Stromal cell of bone marrow (primary cell): ENCODE data around the gene PLPP6.

Experiments used
- DNase-seq: peaks from one replicate; pipeline ENCODE4 v3.0.0-alpha.2; 2012; ENCODE audit warnings: low read depth

PLPP6 gene

DNA sequence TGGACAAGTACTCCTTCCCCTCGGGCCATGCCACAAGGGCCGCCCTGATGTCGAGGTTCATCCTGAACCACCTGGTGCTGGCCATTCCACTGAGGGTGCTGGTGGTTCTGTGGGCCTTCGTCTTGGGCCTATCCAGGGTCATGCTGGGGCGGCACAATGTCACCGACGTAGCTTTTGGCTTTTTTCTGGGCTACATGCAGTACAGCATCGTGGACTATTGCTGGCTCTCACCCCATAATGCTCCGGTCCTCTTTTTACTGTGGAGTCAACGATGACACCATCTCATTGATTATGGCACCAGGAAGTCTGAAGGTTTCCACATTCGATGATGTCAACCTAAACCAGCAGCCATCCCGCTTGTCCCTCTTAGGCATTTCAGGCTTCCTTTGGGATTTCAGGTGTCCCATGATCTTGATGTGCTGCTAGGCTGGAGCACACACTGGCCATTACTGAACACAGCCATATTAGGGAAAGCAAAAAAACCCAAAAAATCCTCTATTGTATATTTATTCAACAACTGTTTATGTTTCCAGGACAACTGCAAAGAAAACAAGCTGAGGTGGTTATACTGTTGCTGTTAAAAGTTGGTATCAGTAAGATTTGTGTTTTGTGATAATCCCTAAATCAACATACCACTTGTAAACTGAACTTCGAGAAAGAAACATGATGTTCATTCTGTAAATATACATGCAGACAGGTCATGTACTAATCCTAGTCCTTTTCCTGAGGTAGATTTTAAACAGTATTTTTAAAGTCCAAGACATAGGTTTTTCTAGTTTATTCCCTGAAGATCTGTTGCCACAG, 1.1 kb downstream of the PLPP6 start:
- no peak for DNase-seq

DNA sequence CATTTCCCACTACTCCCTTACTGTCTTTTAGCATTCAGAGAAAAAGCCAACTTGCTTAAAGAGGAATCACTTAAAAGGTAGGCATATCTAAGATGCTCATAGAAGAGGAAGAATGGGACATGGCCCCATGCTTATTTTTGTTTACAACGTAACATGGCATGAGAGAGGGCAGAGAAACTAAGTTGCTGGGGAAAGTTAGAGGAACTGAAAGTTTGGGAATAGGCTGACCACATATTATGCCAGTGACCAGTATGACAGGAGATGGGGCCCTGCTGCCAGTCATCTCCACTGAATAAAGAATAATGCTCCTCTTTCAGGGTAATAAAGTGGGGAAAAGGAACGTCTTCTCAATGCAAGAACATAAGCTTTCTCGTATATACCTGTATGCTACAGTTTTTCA, 1.9 kb downstream of the PLPP6 start:
- no peak for DNase-seq

DNA sequence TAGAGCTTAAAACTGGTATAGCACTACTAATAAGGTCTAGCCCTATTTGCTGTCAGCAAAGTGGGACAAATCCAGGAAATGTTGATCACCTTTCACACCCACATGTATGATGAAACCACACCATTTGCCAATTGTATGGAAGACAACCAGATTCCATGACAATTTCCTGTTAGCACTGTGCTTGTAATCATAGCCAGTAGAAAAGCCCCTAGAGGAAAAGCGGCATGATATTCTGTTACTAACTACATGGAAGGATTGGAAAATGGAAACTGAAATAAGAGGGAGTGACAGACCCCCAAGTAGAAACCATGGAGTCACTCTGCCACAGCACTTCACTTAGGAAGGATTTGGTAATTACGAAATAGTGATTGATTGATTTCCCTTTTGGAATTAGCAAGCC, 3.3 kb downstream of the PLPP6 start:
- no peak for DNase-seq

DNA sequence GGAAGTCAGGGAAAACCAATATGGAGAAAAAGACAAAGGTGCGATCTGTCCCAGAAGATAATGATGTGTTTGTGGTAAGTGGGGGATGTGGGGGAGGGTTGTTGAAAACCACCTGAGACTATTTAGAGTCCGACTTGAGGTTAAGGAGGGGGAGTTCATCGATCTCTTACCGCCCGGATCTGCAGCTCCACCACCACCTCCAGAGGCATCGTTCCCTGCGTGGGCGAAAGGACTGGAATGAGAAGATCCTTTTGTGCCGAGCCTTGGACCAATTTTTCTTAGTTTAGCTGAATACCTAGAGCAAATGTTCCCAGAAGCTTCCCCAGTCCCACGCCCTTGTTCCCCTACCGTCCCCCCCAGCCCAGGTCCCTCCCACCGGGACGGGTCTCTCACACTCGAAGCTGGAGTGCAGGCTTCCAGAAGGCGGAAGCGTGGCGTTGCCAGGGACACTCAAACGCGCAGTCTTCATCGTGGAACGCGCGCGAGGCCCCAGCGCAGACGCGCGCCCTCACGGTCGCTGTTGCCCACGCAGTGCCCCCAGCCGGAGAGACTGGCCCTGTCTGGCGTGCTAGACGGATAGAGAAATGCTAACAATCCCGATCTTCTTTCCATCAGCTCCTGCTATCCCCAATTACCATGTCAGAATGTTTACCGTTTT, 4.1 kb downstream of the PLPP6 start, which contains the start of gene SPATA6L:
Gene SPATA6L (minus strand): TSS at position 439 of the 658 bp plus-strand sequence. CDS start 230 bp downstream, at position 209.
- DNase-seq = no peak

DNA sequence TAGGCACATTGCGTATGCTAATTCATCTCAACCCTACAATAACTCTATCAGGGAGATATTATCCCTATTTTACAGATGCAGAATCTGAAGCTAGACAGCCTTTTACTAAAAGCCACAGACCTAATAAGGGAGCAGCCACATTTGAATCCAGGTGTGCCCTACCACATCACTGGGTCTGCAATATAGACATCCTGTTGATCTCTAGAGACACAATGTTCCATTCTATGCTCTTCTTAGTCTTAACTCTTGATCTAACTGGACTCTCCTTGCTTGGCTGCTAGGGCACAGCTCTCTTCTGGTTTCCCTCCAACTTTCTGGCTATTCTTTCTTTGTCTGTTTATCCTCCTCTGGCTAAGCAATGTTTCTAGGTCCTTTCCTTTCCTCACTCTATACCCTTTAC, 5.6 kb downstream of the PLPP6 start:
- no peak for DNase-seq

DNA sequence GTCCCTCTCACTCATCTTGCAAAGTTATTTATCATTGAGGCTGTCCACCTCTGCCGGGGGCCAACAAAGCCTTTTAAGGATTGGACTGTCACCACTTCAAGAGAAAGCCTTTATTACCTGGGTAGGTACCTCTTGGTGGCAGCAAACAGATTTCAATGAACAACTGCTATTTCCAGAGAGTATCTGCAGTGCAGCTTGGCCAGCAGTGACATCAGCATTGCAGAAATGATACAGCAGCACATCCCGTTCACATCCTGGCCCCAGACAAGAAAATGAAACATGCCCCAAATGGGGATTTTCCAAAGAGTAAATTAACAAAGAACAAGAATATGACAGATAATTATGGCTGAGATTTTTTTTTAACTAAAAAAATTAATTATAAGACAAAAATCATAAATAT, 6.5 kb downstream of the PLPP6 start:
- no peak for DNase-seq

DNA sequence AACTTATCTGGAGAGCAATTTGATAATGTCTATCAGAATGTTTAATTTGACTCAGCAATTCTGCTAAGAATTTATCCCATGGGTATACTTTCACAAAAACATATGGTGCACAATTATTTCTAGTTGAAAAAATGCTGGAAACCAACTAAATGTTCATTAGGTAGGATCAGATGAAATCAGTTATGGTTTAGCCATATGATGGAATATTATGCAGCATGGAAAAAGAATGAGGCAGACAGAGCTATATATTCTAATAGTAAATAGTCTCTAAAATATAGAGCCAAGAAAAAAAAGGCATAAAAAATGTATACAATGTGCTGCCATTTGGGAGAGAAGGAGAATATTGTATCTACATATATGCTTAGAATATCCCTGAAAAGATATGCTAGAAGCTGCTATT, 7.8 kb downstream of the PLPP6 start:
- no peak for DNase-seq

DNA sequence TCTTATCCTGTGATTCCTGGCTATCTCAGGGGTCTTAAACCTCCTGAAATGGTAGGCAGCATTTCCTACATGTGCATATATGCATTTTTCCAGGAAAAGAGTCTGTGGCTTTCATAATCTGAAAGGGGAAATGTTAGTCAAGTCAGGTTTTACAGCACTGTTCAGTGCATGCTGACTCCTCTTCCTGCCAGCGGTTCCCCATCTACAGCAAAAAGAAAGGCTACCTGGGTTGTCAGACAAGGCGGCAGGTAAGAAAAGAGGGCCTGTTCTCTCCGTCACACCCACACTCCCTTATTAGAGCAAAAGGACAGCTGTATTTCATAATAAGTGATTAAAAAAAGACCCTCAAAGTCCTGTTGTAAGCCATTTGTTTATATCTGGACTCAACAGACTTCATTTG, 8.5 kb downstream of the PLPP6 start:
- DNase-seq = no peak

DNA sequence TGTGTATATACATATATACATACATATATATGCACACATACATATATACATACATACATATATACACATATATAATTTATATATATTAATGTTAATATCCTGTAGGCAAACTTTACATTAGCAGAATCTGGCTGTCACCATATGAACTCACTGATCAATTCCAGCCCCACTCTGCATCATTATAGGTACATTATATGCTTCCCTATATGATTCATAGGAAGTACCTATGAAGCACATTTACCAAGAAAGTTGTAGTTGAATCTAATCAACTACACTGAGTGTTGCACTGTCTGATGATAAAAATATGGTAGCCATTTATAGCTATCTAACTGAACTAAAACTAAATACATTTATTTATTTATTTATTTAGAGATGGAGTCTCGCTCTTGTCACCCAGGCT, 9.6 kb downstream of the PLPP6 start:
- DNase-seq = no peak

DNA sequence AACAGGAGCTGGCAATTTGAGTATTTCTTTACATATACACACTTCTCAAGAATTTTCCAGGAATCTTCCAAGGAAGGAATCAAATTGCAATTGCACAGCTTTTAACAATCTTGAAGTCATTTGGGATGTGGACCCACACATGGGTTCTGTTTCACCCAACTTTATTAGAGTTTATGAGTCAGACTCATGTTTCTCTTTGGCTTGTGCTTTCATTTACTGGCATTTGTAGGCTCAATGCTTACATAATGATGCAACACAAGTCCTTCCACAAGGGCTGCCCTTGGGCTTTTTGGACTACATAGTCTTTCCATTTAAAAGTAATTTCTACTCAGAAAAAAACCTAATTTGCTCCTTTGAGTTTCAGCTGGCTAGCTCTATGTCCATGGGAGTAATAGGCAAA, 12.7 kb downstream of the PLPP6 start:
- DNase-seq = peak; percentile 97

DNA sequence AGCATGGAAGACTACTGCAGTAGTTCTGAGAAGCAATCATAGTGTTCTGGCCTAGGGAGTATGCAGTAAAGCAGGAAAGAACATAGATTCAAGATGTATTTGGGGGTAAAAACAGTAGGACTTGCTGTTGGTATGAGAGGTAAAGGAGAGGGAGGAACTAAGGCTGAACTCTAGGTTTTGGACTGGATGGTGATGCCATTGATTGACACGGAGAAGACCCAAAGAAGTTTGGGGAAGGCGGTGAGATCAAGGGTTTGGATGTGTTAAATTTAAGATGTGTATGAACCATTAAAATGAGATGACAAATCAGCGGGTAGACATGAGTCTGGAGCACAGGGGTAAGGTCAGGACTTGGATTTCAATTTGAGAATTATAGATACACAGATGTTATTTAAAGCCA, 15.3 kb downstream of the PLPP6 start:
- no peak for DNase-seq

DNA sequence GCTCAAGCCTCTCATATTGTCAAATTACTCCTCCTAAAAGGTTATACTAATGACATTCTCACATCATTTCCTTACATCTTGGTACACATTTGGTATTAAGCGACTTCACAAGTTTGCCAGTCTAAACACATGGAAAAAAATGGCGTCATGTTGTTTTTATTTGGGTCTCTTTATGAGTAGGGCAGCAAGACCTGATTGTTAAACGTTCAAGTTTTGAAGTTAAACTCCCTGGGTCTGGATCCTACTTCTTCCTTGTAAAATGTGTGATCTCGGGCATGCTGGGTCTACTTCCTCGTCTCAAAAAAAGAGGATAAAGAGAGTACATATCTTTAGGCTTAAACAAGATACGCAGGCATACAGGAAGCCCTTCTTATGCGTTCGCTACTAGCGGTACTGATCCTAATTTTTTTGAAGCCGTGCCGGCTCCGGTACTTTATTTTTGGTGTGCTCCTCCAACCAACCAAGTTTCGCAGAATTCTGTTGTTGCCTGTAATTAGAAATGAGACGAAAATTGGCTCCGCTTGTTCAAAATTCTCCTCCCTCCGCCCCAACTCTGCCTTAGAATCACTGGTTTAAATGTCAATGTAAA, 16.7 kb downstream of the PLPP6 start:
- no peak for DNase-seq

DNA sequence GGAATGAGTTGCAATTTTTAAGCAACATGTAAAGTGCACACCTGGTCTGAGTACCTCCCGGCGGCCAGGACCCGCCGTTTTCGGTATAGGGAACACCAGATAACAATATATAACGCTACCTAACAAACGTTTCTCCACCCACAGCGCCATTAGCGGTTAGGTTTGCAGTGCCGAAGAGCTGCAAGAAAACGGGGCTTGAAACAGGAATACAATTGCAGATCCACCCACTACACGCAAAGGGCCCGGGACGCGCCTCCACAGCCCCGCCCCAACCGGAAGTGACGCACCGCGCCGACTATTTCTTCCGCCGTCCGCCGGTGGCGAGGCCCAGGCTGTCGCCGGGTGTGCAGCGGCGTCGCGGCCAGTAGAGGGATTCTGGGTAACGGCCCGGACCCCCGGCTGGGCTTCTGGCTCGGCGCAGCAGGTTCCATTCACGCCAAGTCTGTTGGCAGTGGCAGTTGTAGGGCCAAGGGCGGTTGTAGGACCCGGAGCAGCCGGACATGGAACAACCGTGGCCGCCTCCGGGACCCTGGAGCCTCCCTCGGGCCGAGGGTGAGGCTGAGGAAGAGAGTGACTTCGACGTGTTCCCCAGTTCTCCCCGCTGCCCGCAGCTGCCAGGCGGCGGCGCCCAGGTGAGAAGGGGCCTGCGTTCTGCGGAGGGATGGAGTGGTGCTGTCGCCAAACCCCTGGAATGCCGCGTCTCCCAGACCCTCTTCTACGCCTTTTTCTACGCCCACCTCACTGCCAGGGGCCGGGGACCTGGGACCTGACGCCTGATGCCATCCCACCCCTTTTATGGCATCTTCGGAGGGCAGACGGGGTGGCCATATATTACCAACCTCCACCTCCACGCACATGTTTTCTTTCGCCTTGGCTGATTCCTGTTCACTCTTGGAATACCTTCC, 17.4 kb downstream of the PLPP6 start, which contains the start of gene CDC37L1:
Gene CDC37L1 (plus strand): TSS at position 302 of the 905 bp plus-strand sequence. CDS start 199 bp downstream, at position 501.
- peak; percentile 93 for DNase-seq

DNA sequence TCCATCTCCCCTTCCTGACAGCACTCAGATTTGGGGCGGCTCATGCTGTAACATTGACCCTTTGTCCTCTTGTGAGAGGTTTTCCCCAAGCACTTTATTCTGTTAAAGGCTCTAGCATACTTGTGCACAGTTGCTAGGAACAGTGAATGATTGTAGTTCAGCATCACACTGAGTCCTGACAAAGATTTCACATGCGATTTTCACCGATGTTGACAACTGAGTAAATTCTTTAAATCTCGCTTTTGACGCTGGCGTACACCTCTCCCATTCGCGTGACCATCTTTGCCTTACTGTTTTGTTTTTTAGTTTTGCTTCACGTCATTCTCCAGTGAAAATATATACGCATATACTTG, 18.1 kb downstream of the PLPP6 start:
- no peak for DNase-seq

DNA sequence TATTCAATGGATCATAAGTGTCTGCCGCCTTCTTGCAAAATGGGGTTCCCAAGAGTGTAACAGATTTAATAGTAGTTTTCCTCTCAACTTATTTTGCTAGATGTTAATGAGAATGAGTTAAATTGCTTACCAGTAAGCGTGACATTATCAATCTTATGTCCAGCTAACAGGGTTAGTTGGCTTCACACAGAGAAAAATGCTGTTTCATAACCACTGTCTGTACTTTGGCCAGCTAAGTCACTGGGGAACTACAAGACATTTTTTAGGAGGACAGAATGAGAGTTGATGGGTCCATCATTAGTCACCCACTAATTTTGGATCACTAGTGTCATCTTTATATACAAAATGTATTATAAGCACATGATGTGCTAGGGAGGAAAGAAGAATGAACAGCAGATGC, 18.7 kb downstream of the PLPP6 start:
- DNase-seq = no peak

DNA sequence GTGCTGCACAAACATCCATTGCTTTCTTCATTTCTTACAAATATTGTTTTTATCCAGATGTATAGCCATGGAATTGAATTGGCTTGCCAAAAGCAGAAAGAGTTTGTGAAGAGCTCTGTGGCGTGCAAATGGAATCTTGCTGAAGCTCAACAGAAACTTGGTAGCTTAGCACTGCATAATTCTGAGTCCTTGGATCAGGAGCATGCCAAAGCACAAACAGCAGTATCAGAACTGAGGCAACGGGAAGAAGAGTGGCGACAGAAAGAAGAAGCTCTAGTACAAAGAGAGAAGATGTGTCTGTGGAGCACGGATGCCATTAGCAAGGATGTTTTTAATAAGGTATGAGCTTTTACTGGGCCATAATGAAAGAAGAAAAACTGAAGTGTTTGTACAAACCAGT, 22.7 kb downstream of the PLPP6 start:
- DNase-seq = no peak

DNA sequence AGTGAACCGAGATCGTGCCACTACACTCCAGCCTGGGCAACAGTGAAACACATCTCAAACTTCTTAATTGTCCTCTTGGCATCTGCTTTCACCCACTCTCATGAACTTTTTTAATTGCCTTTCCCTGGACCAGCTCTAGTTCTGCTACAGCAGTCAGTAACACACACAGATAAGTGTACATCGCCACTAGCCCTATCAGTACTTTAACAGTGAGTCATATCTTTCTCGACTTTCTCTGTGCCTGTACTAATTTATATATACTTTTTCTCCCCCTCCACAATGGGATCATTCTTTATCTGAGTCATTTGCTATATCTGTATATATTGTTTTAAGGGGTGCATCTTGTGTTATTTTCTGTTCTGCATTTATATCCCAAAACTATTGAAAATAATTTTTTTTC, 24.0 kb downstream of the PLPP6 start:
- no peak for DNase-seq

DNA sequence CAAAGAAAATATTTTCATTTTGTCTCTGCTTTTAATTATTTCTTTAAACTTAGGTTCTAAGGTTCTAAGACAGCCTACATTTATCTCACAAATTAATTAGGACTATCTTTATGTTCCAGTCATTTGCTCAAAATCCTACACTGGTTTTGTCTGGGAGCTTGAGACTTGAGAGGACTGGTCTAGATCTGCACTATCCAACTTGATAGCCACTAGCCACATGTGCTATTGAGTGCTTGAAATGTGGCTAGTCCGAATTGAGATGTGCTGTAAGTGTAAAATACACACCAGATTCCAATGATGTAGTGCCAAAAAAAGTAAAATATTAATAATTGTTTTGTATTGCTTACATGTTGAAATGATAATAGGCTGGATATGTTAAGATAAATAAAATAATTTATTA, 24.5 kb downstream of the PLPP6 start:
- DNase-seq = no peak

DNA sequence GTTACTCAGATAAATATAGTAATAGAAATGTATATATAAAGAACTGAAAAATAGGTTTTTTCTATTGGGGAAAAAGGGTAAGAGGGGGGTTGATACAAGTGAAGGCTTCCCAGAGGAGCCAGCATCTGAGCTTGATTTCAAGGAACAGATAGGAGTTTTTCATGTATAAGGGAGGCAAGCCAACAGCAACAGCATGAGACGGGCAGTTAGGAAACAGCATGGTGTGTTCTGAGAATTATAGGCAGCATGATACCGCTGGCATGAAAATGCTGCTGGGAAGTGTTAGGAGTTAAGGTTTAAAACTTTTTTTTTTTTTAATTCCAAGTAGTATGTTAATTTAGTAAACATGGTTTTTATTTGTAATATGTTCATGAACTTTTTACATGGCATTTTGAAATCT, 26.9 kb downstream of the PLPP6 start:
- no peak for DNase-seq

DNA sequence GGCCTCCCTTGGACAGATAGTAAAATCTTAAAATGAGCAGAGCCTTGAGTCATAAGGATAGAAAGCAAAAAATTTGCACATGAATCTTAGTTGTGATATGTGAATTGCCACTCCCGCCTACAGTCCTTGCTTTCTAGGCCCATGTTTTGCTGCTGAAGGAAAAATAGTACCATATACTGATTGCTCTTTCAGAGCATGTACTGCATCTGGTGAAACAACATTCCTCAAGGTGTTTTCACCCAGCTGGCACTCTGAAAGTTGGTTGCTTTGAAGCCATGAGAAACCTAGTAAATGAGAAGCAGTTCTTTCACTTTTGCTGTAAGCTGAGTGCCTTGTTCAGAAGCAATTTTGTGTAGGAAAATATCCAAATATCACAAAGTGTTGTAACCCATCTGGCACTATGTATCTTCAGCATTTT, 27.6 kb downstream of the PLPP6 start:
- no peak for DNase-seq

DNA sequence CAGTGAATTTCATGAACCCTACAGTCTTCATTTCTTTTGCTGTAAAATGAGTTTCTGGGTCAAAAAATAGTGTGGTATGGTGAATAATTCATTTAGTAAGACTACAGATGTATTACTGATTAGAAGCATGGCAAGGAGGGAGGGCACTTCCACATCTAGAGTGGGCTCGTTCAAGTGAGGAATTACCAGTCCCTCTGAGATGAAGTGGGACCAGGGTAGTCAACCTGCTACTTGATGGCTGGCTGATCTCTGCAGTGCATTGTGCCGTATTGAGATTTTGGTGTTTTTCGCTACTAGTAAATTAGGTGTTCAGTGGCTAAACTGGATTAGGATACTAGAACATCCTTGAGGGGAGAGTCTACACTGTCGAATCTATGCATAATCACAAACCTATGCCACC, 28.1 kb downstream of the PLPP6 start:
- no peak for DNase-seq

DNA sequence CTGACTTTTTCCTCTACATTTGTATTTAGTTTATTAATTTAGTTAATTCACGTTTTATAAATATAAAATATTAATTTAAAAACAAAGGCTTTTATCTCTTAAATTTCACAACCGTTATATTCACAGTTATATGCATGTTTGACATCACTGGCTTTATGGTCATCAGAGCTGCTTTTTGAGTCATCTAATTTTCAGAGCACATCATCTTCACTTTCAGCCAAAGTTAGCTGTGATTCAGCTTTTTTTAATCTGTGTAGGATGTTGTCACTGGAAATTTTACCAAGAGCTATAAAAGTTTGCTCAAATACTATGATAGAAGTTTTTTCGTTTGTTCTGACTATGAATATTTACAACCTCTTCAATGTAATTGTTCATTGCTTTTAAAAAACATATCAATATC, 29.7 kb downstream of the PLPP6 start:
- peak; percentile 84 for DNase-seq
